BLaER1 treated with 17β-estradiol and CSF1 and Interleukin-3, amounts not matched to agents 10 nM and 100 nM (cell line): ENCODE measurements around the gene MAP3K6.
"Not testable (repeated sequence)": the region's sequence is repeated elsewhere in the genome, so short reads cannot be mapped to it uniquely, and the experiment has no call there.

Experiments used
- H3K27ac ChIP-seq, 11 experiments: shearing (Covaris generic); formaldehyde crosslinking; 2 replicates each; pipeline ENCODE4 v1.8.1; 2022
- H3K27me3 ChIP-seq, 11 experiments: shearing (Covaris generic); formaldehyde crosslinking; 2 replicates each; pipeline ENCODE4 v1.8.1; 2022
- H3K36me3 ChIP-seq, 11 experiments: shearing (Covaris generic); formaldehyde crosslinking; 2 replicates each; pipeline ENCODE4 v1.8.1; 2022
- H3K4me1 ChIP-seq, 10 experiments: shearing (Covaris generic); formaldehyde crosslinking; 2 replicates each; pipeline ENCODE4 v1.8.1; 2022
- H3K4me2 ChIP-seq, 11 experiments: shearing (Covaris generic); formaldehyde crosslinking; 2 replicates each; pipeline ENCODE4 v1.8.1; 2022
- H3K4me3 ChIP-seq, 10 experiments: shearing (Covaris generic); formaldehyde crosslinking; 2 replicates each; pipeline ENCODE4 v1.8.1; 2022
- H3K9ac ChIP-seq, 11 experiments: shearing (Covaris generic); formaldehyde crosslinking; 2 replicates each; pipeline ENCODE4 v1.8.1; 2022
- H3K9me3 ChIP-seq, 11 experiments: shearing (Covaris generic); formaldehyde crosslinking; replicated peaks in 1 of 11; 2 replicates each; pipeline ENCODE4 v1.8.1; 2022
- H4K20me1 ChIP-seq, 11 experiments: shearing (Covaris generic); formaldehyde crosslinking; 2 replicates each; pipeline ENCODE4 v1.8.1; 2022
- Cebpa-rat ChIP-seq, 11 experiments: shearing (Covaris generic); IDR thresholded peaks; 2 replicates each; pipeline ENCODE4 v1.8.1; 2022

Gene MAP3K6

DNA sequence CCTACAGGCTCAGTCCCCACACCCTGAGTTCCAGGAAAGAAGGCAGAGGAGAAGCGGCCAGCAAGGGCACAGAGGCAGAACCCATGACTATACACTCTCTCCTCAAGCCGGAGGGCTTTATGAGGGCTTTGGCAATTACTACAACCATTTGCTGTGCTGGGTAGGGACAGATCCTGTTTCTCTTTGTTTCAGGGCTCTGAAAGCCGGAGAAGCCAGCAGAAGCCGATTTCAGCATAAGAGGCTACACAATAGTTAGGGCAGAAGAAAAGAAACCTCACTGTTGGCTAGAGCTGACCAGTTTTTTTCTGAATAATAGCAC, 39.6 kb upstream of the MAP3K6 start:
- H3K4me1 ChIP-seq: peaks cover 75 to 91% (median 85%) of the 10 kb centered on the region in 10 experiments
- H3K27ac ChIP-seq: peak overlapping the region in 10 of 11 experiments; percentile 32 to 86 (median 56); a peak in 19 of 22 replicates

DNA sequence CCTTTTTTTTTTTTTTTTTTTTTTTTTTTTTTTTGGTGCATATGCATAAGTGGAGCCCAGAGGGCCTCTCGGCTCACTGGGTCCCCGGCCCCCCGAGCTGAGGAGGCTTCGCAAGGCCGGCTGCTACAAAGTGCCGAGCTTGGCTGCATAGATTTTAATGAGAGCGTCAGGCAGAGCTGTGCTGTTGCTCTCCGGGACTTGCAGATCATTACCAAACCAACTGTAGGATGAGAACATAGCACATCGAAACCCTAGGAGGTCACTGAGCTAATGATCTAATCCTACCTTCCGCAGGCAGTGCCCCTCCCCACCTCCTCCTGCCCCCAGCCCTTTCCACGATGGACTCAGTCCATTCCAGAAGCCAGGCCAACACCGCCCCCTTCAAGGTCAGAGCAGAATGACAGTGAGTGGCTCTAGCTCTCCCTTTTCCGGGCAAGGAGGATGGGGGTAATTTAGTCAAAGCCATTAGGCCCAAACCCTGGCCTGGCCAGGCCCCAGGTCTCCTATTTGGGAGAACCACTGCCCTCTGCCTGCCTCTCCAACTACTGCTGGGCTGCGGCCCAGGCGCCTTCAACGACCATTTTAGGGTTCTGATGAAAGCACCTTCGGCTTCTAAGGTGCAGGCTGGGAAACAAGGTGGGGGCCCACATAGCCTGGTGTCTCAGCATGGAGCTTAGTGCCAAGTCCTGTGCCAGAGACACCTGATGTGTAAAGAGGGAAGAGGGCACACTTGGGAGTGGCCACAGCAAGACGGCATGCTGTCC, 39.0 kb upstream of the MAP3K6 start:
- Histone ChIP-seq H3K9ac (peak overlapping the region in 10 of 11 experiments; percentile 7 to 80 (median 57); a peak in 13 of 22 replicates), H3K36me3 (peaks cover 38 to 53% (median 42%) of the 10 kb centered on the region in 11 experiments), H3K27ac (peak overlapping the region in 10 of 11 experiments; percentile 32 to 86 (median 72); a peak in 19 of 22 replicates), H3K4me1 (peaks cover 74 to 91% (median 84%) of the 10 kb centered on the region in 10 experiments), H4K20me1 (peaks cover 1 to 70% (median 22%) of the 10 kb centered on the region in 11 experiments; a peak in 15 of 22 replicates), H3K4me2 (peak overlapping the region; percentile 74 to 93 (median 89))
- not testable (repeated sequence) for H3K27me3 ChIP-seq, H3K4me3 ChIP-seq, H3K9me3 ChIP-seq

More for the DNA sequence above, 39.6 kb upstream of the MAP3K6 start:
- H3K4me2 ChIP-seq: peak overlapping the region; percentile 74 to 93 (median 89)
- H3K4me3 ChIP-seq: no peak overlapping the region
- TF ChIP-seq Cebpa-rat (IDR thresholded peaks at IDR 0.05): no peak
- H3K9ac ChIP-seq: peak overlapping the region in 8 of 11 experiments; percentile 7 to 60 (median 46); a peak in 12 of 22 replicates
- H4K20me1 ChIP-seq: peaks cover 6 to 70% (median 25%) of the 10 kb centered on the region in 11 experiments; a peak in 15 of 22 replicates
- no peaks in the 10 kb centered on the region for H3K27me3 ChIP-seq
- no peaks in the 10 kb centered on the region for H3K9me3 ChIP-seq
- peaks cover 44 to 58% (median 47%) of the 10 kb centered on the region in 11 experiments for H3K36me3 ChIP-seq

DNA sequence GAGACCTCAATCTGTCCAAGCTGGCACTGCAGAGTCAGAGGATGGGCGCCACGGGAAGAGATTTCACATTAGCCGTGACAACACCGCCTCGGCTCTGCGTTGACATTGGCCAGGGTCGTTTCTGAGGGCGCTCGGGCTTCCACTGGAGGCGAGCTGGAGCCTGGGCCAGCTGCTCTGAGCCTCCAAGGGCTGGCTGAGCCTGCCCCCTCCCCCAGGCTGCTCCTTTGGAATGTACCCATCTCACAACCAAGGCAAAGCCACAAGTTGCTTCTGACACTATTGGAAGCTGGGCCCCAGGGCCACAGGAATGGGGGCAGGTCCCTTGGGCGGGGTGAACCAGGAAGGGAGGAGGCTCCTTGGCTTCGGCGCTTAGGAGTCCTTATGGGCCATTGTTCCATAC, 38.3 kb upstream of the MAP3K6 start:
- peak overlapping the region in 10 of 11 experiments; percentile 16 to 86 (median 72); a peak in 19 of 22 replicates for H3K27ac ChIP-seq
- no peaks in the 10 kb centered on the region for H3K9me3 ChIP-seq
- peaks cover 74 to 90% (median 80%) of the 10 kb centered on the region in 10 experiments for H3K4me1 ChIP-seq
- no peaks in the 10 kb centered on the region for H3K27me3 ChIP-seq
- peaks cover 31 to 46% (median 35%) of the 10 kb centered on the region in 11 experiments for H3K36me3 ChIP-seq
- peaks cover 0 to 69% (median 20%) of the 10 kb centered on the region in 11 experiments; a peak in 12 of 22 replicates for H4K20me1 ChIP-seq
- TF ChIP-seq Cebpa-rat (IDR thresholded peaks at IDR 0.05): no peak
- peak overlapping the region; percentile 74 to 93 (median 89) for H3K4me2 ChIP-seq
- peak overlapping the region; percentile 9 to 80 (median 61); a peak in 16 of 22 replicates for H3K9ac ChIP-seq
- H3K4me3 ChIP-seq: no peak overlapping the region

DNA sequence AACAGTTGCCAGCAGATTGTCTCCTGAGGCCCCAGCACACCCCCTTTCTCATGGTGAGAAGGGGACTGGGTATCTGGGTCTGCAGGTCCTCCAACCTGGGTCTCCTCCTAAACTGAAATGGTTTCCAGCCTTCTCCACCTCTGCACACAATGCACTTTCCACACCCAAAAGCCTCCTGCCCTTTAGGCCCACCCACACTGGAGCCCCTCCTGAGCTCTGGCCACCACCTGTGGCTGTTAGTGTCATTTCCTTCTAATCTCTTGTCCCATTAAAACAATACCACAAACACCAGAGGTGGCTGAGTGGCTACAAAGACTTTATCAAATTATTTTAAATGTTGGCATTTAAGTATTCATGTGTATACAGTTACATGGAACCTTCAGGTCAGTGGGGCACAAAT, 37.2 kb upstream of the MAP3K6 start:
- peak overlapping the region; percentile 16 to 86 (median 71); a peak in 21 of 22 replicates for H3K27ac ChIP-seq
- H3K9me3 ChIP-seq: no peaks in the 10 kb centered on the region
- H3K4me2 ChIP-seq: peak overlapping the region; percentile 74 to 93 (median 89)
- H3K36me3 ChIP-seq: peaks cover 20 to 34% (median 23%) of the 10 kb centered on the region in 11 experiments
- peaks cover 74 to 94% (median 82%) of the 10 kb centered on the region in 10 experiments for H3K4me1 ChIP-seq
- H3K4me3 ChIP-seq: peak overlapping the region in 8 of 10 experiments; percentile 18 to 48 (median 35); a peak in 13 of 20 replicates
- H3K9ac ChIP-seq: peak overlapping the region; percentile 38 to 80 (median 63); a peak in 20 of 22 replicates
- no peaks in the 10 kb centered on the region for H3K27me3 ChIP-seq
- peaks cover 0 to 80% (median 20%) of the 10 kb centered on the region in 11 experiments; a peak in 11 of 22 replicates for H4K20me1 ChIP-seq
- no peak for TF ChIP-seq Cebpa-rat (IDR thresholded peaks at IDR 0.05)

DNA sequence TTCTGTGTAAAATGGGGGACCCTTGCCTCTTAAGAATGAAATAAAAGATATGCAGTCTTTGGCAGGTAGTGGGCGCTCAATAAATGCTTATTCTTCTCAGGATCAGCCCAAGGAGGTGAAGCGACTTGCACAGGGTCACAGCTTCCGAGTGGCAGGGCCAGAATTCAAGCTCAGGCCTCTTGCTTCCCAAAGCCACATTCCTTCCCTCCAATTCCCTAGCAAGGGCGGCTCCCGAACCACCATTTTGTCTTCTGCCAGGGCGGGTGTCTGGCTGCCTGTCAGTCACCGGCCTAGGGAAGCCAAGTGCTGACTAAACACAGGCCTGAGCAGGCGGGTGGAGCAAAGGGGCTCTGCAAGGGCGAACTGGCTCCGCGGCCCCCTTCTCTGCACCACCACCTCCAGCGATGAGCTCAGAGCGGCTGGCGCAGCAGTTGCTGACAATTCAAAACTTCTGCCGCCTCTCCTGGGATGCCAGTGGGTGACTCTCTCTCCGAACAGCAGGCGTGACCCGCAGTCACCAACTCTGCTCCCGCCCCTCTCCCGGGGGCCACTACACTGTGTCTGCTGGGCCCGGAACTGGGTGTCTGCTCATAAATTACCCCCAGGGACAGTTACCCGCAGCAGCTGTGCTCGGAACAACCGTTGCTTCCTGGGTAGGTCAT, 36.4 kb upstream of the MAP3K6 start:
- peak overlapping the region; percentile 38 to 80 (median 63); a peak in 21 of 22 replicates for H3K9ac ChIP-seq
- no peaks in the 10 kb centered on the region for H3K9me3 ChIP-seq
- H4K20me1 ChIP-seq: peaks cover 0 to 80% (median 20%) of the 10 kb centered on the region in 11 experiments; a peak in 11 of 22 replicates
- H3K36me3 ChIP-seq: peaks cover 12 to 27% (median 16%) of the 10 kb centered on the region in 11 experiments
- H3K27ac ChIP-seq: peak overlapping the region; percentile 16 to 86 (median 71); a peak in 21 of 22 replicates
- H3K27me3 ChIP-seq: no peaks in the 10 kb centered on the region
- peak overlapping the region in 9 of 10 experiments; percentile 12 to 48 (median 33); a peak in 14 of 20 replicates for H3K4me3 ChIP-seq
- peaks cover 72 to 97% (median 80%) of the 10 kb centered on the region in 10 experiments for H3K4me1 ChIP-seq
- H3K4me2 ChIP-seq: peak overlapping the region; percentile 74 to 93 (median 89)
- TF ChIP-seq Cebpa-rat (IDR thresholded peaks at IDR 0.05): no peak

DNA sequence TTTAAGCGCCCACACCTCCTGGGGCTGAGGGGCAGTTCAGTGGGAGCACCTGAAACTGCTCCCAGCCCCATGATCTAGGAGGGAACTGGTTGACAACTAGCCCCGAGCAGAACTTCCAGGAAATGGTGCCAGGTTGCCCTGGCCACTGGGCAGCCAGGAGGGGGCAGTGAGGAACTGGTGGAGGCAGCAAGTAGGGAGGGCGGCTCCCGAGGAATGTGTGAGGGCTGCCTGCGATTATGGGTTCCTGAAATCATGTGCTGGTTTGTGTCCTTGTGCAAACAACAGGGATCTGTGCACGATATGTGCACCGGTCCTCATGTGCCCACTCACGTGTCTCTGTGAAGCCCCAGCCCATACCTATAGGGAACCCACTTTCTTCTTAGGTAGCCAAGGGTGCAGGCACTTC, 35.6 kb upstream of the MAP3K6 start:
- no peak for TF ChIP-seq Cebpa-rat (IDR thresholded peaks at IDR 0.05)
- Histone ChIP-seq H4K20me1 (peaks cover 0 to 72% (median 14%) of the 10 kb centered on the region in 11 experiments; a peak in 10 of 22 replicates), H3K27me3 (no peaks in the 10 kb centered on the region), H3K4me2 (peak overlapping the region; percentile 74 to 93 (median 89)), H3K9me3 (no peaks in the 10 kb centered on the region), H3K4me1 (peaks cover 64 to 89% (median 77%) of the 10 kb centered on the region in 10 experiments), H3K36me3 (peaks cover 4 to 19% (median 7%) of the 10 kb centered on the region in 11 experiments; a peak in 20 of 22 replicates), H3K27ac (peak overlapping the region; percentile 16 to 86 (median 71); a peak in 20 of 22 replicates), H3K9ac (peak overlapping the region in 10 of 11 experiments; percentile 22 to 80 (median 64); a peak in 17 of 22 replicates), H3K4me3 (peak overlapping the region in 3 of 10 experiments; percentile 32 to 48 (median 41); a peak in 5 of 20 replicates)

DNA sequence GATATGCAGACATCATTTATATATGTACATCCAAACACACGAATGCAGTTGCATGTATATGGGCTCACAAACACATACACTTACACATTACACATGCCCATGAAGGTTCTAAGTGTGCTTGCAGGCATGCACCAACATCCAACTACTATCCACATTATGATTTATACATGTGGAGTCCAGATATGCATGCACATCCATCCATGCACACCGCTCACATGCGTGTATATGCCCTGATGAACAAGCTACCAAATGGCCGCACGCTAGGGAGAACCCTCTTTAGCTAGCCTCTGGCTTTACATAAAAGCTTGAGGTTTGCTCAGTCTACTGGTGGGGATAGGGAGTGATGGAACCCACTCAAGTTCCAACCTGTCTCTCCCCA, 34.2 kb upstream of the MAP3K6 start:
- Histone ChIP-seq H3K4me1 (peaks cover 50 to 86% (median 70%) of the 10 kb centered on the region in 10 experiments), H4K20me1 (peaks cover 0 to 61% (median 10%) of the 10 kb centered on the region in 11 experiments; a peak in 9 of 22 replicates), H3K9ac (no peak overlapping the region; a peak in 1 of 22 replicates), H3K36me3 (peaks cover 0 to 7% (median 0%) of the 10 kb centered on the region in 11 experiments; a peak in 5 of 22 replicates), H3K4me2 (peak overlapping the region in 4 of 11 experiments; percentile 74 to 92 (median 90); a peak in 7 of 22 replicates), H3K27me3 (no peaks in the 10 kb centered on the region), H3K9me3 (no peaks in the 10 kb centered on the region), H3K27ac (no peak overlapping the region), H3K4me3 (no peak overlapping the region)
- no peak for TF ChIP-seq Cebpa-rat (IDR thresholded peaks at IDR 0.05)

DNA sequence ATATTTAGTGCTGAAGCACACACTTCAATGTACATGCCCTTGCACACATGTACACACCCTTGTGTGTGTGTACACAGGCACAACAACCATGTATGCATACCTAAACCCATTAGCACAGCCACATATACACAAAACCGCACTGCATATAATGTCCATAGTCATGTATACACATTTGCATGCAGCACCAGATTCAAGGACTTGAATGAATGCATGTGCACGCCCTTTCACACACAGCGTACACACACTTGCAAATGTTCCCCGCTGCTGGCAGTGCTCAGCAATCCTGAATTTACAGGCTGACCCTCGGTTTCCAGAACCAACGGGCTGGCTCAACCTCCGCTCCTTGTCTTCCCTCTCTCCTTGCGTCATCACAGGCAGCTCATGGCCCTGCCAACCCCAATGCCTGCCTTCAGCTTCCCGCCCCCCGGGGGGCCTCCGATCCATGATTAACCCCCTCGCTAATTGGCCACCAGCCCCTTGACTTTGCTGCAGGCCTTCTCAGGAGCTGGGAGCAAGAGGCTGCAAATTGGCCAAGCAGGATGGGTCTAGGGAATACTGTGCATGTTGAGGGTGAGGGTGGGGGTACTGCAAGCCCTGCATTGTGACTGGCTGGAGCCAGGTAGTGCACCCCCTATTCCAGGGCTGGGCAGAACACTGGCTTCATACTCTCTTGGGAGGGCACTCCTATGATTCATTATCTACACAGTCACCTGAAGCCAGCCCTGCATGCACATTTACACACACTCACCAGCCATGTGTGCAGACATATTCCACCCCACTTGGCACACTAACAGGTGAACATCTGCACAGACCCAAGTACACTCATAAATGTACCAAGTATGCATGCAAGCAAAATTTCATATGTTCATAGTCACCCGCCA, 33.6 kb upstream of the MAP3K6 start:
- Histone ChIP-seq H3K27me3 (no peaks in the 10 kb centered on the region), H3K27ac (no peak overlapping the region)

More for the DNA sequence above, 33.6 kb upstream of the MAP3K6 start:
- Histone ChIP-seq H3K4me1 (peaks cover 47 to 86% (median 66%) of the 10 kb centered on the region in 10 experiments), H3K9me3 (no peaks in the 10 kb centered on the region), H3K4me2 (no peak overlapping the region), H3K9ac (no peak overlapping the region), H4K20me1 (peaks cover 0 to 56% (median 10%) of the 10 kb centered on the region in 11 experiments; a peak in 9 of 22 replicates), H3K36me3 (peaks cover 0 to 5% (median 0%) of the 10 kb centered on the region in 11 experiments; a peak in 3 of 22 replicates), H3K4me3 (no peak overlapping the region)
- TF ChIP-seq Cebpa-rat (IDR thresholded peaks at IDR 0.05): no peak
